HEK293 (cell line): Measurements from ENCODE around the gene FEZ2.

Experiments
- CTCF ChIP-seq: fragments of 450-650 bp; formaldehyde crosslinking; IDR thresholded peaks from 2 replicates; pipeline ENCODE4 v1.5.1; 2016; ENCODE audit warnings: missing biosample characterization, missing genetic modification characterization
- ZNF114 ChIP-seq: fragments of 450-650 bp; formaldehyde crosslinking; IDR thresholded peaks from 2 replicates; pipeline ENCODE4 v1.5.0; 2017; ENCODE audit warnings: missing biosample characterization, missing genetic modification characterization
- ZNF148 ChIP-seq: fragments of 450-650 bp; formaldehyde crosslinking; IDR thresholded peaks from 2 replicates; pipeline ENCODE4 v1.5.0; 2017; ENCODE audit warnings: missing biosample characterization, missing genetic modification characterization, borderline replicate concordance
- ZNF175 ChIP-seq: fragments of 450-650 bp; formaldehyde crosslinking; IDR thresholded peaks from 2 replicates; pipeline ENCODE4 v1.5.1; 2016; ENCODE audit warnings: missing biosample characterization, missing genetic modification characterization
- TF ChIP-seq, protein P1 (sequence below): fragments of 450-650 bp; formaldehyde crosslinking; IDR thresholded peaks from 2 replicates; pipeline ENCODE4 v1.5.1; 2016; ENCODE audit warnings: missing biosample characterization, missing genetic modification characterization

DNA sequence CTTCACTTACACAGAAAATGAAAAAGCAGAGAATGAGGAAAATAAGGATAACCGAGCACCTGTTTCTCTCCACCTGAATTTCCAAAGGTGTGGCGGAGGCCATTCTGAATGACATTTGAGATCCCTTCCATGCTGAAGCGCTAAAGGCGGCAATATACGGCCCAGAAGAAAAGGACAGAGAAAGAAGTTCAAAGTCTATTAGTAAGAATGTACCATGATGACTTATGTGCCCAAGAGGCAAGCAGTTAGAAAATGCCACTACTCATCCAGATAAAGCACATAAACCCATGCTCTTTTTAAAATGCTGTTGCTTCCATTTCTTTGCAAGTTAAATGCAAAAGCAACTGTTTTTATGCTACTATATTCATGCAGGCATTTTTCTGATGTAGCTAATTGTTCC, 37.2 kb downstream of the FEZ2 start:
- TF ChIP-seq ZNF175, result no peak
- no peak for TF ChIP-seq CTCF
- no peak for TF ChIP-seq ZNF114 (tag by site-specific recombination)
- TF ChIP-seq ZNF148, result no peak
- TF ChIP-seq, protein P1, sequence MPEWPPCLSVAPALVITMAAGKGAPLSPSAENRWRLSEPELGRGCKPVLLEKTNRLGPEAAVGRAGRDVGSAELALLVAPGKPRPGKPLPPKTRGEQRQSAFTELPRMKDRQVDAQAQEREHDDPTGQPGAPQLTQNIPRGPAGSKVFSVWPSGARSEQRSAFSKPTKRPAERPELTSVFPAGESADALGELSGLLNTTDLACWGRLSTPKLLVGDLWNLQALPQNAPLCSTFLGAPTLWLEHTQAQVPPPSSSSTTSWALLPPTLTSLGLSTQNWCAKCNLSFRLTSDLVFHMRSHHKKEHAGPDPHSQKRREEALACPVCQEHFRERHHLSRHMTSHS (tag by site-specific recombination), result no peak
